ENCODE results near the gene SPOCK1.

SPOCK1 gene

DNA sequence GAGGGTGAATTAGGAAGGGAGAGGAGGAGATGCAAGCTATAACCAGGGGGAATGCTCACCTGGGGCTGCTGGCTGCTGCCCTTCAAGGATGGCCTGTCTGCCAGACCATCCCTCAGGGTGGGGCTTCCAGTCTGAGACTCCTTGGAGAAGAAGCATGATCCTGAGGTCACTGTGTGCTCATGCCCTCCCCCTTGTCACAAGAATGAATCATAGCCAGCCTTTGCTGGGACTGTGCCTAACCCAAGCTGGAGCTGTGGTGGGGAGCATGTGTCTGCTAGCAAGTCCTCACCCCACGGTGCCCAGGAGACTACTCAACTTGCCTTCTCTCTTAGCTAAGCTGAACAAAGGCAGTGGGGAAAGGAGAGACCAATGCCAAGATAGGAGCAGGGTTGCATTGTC is 463.6 kb downstream of the SPOCK1 start:
- no peaks in the 10 kb centered on the region for H3K27me3 ChIP-seq (ENCODE audit: insufficient read depth, poor library complexity, severe bottlenecking)
- H3K4me3 ChIP-seq (replicated peaks; ENCODE audit: insufficient read depth, low read length): no peak overlapping the region
- no peak for TF ChIP-seq GABPA (IDR thresholded peaks at IDR 0.05; ENCODE audit: low read depth)
- TF ChIP-seq, protein P1, sequence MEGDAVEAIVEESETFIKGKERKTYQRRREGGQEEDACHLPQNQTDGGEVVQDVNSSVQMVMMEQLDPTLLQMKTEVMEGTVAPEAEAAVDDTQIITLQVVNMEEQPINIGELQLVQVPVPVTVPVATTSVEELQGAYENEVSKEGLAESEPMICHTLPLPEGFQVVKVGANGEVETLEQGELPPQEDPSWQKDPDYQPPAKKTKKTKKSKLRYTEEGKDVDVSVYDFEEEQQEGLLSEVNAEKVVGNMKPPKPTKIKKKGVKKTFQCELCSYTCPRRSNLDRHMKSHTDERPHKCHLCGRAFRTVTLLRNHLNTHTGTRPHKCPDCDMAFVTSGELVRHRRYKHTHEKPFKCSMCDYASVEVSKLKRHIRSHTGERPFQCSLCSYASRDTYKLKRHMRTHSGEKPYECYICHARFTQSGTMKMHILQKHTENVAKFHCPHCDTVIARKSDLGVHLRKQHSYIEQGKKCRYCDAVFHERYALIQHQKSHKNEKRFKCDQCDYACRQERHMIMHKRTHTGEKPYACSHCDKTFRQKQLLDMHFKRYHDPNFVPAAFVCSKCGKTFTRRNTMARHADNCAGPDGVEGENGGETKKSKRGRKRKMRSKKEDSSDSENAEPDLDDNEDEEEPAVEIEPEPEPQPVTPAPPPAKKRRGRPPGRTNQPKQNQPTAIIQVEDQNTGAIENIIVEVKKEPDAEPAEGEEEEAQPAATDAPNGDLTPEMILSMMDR (IDR thresholded peaks at IDR 0.05; ENCODE audit: insufficient read depth, low read length): no peak
- TF ChIP-seq, protein P2, sequence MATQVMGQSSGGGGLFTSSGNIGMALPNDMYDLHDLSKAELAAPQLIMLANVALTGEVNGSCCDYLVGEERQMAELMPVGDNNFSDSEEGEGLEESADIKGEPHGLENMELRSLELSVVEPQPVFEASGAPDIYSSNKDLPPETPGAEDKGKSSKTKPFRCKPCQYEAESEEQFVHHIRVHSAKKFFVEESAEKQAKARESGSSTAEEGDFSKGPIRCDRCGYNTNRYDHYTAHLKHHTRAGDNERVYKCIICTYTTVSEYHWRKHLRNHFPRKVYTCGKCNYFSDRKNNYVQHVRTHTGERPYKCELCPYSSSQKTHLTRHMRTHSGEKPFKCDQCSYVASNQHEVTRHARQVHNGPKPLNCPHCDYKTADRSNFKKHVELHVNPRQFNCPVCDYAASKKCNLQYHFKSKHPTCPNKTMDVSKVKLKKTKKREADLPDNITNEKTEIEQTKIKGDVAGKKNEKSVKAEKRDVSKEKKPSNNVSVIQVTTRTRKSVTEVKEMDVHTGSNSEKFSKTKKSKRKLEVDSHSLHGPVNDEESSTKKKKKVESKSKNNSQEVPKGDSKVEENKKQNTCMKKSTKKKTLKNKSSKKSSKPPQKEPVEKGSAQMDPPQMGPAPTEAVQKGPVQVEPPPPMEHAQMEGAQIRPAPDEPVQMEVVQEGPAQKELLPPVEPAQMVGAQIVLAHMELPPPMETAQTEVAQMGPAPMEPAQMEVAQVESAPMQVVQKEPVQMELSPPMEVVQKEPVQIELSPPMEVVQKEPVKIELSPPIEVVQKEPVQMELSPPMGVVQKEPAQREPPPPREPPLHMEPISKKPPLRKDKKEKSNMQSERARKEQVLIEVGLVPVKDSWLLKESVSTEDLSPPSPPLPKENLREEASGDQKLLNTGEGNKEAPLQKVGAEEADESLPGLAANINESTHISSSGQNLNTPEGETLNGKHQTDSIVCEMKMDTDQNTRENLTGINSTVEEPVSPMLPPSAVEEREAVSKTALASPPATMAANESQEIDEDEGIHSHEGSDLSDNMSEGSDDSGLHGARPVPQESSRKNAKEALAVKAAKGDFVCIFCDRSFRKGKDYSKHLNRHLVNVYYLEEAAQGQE (IDR thresholded peaks at IDR 0.05; ENCODE audit: insufficient replicate concordance, low read depth): no peak
- no peak for TF ChIP-seq POLR2AphosphoS5 (IDR thresholded peaks at IDR 0.05; ENCODE audit: low read depth)
- TF ChIP-seq SPI1 (IDR thresholded peaks at IDR 0.05; ENCODE audit: borderline replicate concordance, low read depth): no peak
- DNase-seq (ENCODE audit: low read depth in 1 of 2, low spot score in 1 of 2): no peak
- no peak overlapping the region for H3K27ac ChIP-seq (replicated peaks)

DNA sequence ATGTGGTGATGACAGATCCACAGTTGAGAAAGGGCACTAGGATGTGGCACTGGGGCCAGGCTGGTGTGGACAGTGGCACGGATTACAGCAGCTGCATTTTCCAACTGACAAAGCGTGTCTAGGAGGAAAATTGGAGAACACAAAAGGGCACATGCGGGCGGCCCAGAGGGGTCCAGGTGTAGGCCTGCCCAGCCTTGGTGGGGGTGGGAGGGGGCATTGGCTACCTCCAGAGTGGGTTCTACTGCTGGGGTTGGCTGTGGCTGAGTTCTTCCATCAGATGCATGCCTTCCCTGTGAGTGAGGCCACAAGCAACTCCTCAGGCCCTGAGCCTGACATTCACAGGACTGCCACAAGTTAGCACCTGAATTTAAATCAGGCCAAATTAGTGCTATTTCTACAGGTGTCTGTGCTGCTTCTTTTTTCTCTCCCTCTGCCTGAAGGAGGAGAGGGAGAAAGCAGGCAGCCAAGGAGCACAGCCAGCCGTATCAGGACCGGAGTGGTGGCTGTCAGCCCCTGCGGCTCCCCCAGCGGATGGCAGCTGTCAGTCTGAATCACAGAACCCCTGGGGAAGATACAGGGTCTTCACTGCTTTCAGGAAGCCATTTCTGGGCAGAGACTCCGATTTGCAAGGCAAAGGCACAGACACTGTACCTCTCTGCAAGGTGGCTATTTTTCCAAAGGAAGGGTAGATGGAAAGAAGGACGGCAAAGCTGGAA is 464.2 kb downstream of the SPOCK1 start:
- DNase-seq (ENCODE audit: low read depth in 1 of 2, low spot score in 1 of 2): no peak
- Histone ChIP-seq H3K27me3 (ENCODE audit: insufficient read depth, poor library complexity, severe bottlenecking) (no peaks in the 10 kb centered on the region), H3K27ac (replicated peaks) (no peak overlapping the region), H3K4me3 (replicated peaks; ENCODE audit: insufficient read depth, low read length) (no peak overlapping the region)
- TF ChIP-seq GABPA (IDR thresholded peaks at IDR 0.05; ENCODE audit: low read depth) (no peak), SPI1 (IDR thresholded peaks at IDR 0.05; ENCODE audit: borderline replicate concordance, low read depth) (no peak), POLR2AphosphoS5 (IDR thresholded peaks at IDR 0.05; ENCODE audit: low read depth) (no peak)
- TF ChIP-seq, protein P1 (IDR thresholded peaks at IDR 0.05; ENCODE audit: insufficient read depth, low read length): no peak
- TF ChIP-seq, protein P2 (IDR thresholded peaks at IDR 0.05; ENCODE audit: insufficient replicate concordance, low read depth): no peak

DNA sequence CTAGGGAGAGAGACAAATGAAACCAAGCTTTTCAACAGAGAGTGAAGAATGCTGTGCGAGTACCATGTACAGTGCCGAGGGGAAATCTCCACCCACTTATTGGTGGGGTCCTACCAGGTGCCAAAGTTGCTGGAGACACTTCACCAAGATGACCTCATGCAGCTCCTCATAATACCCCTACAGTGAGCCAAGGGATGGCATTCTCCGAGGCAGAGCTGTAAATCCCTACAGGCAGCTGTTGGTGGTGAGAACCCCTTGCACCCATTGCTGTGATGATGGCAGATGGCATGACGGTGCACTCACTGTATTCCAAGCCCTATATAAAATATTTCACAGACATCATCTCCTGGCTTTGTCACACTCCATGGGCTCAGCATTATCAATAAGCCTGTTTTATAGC is 464.9 kb downstream of the SPOCK1 start:
- DNase-seq (ENCODE audit: low read depth in 1 of 2, low spot score in 1 of 2): no peak
- no peak overlapping the region for H3K4me3 ChIP-seq (replicated peaks; ENCODE audit: insufficient read depth, low read length)
- no peak for TF ChIP-seq GABPA (IDR thresholded peaks at IDR 0.05; ENCODE audit: low read depth)
- TF ChIP-seq, protein P2 (IDR thresholded peaks at IDR 0.05; ENCODE audit: insufficient replicate concordance, low read depth): no peak
- H3K27me3 ChIP-seq (ENCODE audit: insufficient read depth, poor library complexity, severe bottlenecking): no peaks in the 10 kb centered on the region
- H3K27ac ChIP-seq (replicated peaks): no peak overlapping the region

Measured in HL-60 (cell line).